Parathyroid adenoma (tissue), 2 donors: ENCODE measurements around the gene EPHB2.

Source experiments
- H2AFZ ChIP-seq: fragments of 300-600 bp; sonication (generic); one replicate; pipeline ENCODE4 v1.7.0; 2017; ENCODE audit warnings: antibody characterized with exemption, mild to moderate bottlenecking
- H3K27ac ChIP-seq: fragments of 300-600 bp; sonication (generic); one replicate; pipeline ENCODE4 v1.7.0; 2017
- H3K27me3 ChIP-seq: fragments of 300-600 bp; sonication (generic); one replicate; pipeline ENCODE4 v1.7.0; 2017; ENCODE audit warnings: low read length; ENCODE audit not compliant: control insufficient read depth, insufficient read depth
- H3K36me3 ChIP-seq: fragments of 300-600 bp; sonication (generic); one replicate; pipeline ENCODE4 v1.7.0; 2017; ENCODE audit warnings: low read length; ENCODE audit not compliant: control insufficient read depth, insufficient read depth
- H3K4me1 ChIP-seq: fragments of 300-600 bp; sonication (generic); one replicate; pipeline ENCODE4 v1.7.0; 2017; ENCODE audit warnings: control low read depth
- H3K4me2 ChIP-seq: fragments of 300-600 bp; sonication (generic); one replicate; pipeline ENCODE4 v1.7.0; 2017; ENCODE audit warnings: low read length
- H3K4me3 ChIP-seq: fragments of 300-600 bp; sonication (generic); one replicate; pipeline ENCODE4 v1.7.0; 2017; ENCODE audit warnings: low read depth, low read length
- H3K79me2 ChIP-seq: fragments of 300-600 bp; sonication (generic); one replicate; pipeline ENCODE4 v1.7.0; 2017; ENCODE audit warnings: control low read depth
- H3K9ac ChIP-seq: fragments of 300-600 bp; sonication (generic); one replicate; pipeline ENCODE4 v1.7.0; 2017; ENCODE audit warnings: mild to moderate bottlenecking
- H3K9me3 ChIP-seq: fragments of 300-600 bp; sonication (generic); one replicate; pipeline ENCODE4 v1.7.0; 2017; ENCODE audit warnings: low read length; ENCODE audit not compliant: control insufficient read depth
- TF ChIP-seq, protein P1 (sequence below): fragments of 300-600 bp; sonication (generic); IDR thresholded peaks from one replicate; pipeline ENCODE4 v1.7.0; 2017; ENCODE audit warnings: antibody characterized with exemption, mild to moderate bottlenecking
- donor health status: primary hyperparathyroidism.

Gene EPHB2

DNA sequence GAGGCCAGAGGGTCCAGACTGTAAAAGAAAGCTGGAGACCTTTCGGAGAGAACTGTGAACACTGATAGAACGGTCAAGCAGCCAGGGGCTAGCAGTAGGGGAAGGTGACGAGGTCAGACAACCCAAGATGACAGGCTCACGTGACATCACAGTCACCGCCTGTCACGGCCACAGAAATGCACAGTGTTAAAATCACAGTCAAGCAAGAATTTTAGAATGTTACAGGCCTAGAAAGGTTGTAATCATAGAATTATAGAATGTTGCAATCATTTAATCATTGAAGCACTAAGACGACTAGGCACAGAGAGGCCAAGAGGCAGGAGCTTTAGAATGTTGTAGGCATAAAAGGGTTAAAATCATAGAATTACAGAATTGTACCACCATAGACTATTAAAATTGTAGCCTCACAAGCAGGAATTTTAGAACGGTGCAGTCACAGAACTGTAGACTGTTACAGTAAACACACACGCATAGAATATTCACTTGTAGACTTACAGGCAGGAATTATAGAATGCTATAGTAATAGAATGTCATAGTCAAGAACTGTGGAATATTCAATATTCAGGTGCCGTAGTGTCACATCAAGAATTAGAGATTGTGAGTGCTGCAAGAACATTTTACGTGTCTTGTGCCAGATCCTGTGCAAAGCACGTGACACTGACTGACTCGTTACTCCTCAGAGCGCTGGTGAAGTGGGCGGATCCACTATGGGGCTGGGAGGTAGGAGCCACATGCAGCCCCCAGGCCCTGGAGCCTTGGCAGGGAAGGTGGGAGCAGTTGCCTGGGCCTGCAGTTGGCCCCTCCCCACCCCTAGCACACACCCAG lies 118.1 kb downstream of the EPHB2 start:
- Histone ChIP-seq H3K4me2 (no peak overlapping the region), H3K9me3 (no peaks in the 10 kb centered on the region), H3K27ac (no peak overlapping the region), H2AFZ (no peak overlapping the region), H3K27me3 (no peaks in the 10 kb centered on the region), H3K36me3 (no peaks in the 10 kb centered on the region), H3K4me1 (peaks cover 5% of the 10 kb centered on the region), H3K79me2 (no peaks in the 10 kb centered on the region), H3K9ac (no peak overlapping the region), H3K4me3 (no peak overlapping the region)
- TF ChIP-seq, protein P1, sequence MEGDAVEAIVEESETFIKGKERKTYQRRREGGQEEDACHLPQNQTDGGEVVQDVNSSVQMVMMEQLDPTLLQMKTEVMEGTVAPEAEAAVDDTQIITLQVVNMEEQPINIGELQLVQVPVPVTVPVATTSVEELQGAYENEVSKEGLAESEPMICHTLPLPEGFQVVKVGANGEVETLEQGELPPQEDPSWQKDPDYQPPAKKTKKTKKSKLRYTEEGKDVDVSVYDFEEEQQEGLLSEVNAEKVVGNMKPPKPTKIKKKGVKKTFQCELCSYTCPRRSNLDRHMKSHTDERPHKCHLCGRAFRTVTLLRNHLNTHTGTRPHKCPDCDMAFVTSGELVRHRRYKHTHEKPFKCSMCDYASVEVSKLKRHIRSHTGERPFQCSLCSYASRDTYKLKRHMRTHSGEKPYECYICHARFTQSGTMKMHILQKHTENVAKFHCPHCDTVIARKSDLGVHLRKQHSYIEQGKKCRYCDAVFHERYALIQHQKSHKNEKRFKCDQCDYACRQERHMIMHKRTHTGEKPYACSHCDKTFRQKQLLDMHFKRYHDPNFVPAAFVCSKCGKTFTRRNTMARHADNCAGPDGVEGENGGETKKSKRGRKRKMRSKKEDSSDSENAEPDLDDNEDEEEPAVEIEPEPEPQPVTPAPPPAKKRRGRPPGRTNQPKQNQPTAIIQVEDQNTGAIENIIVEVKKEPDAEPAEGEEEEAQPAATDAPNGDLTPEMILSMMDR: no peak

DNA sequence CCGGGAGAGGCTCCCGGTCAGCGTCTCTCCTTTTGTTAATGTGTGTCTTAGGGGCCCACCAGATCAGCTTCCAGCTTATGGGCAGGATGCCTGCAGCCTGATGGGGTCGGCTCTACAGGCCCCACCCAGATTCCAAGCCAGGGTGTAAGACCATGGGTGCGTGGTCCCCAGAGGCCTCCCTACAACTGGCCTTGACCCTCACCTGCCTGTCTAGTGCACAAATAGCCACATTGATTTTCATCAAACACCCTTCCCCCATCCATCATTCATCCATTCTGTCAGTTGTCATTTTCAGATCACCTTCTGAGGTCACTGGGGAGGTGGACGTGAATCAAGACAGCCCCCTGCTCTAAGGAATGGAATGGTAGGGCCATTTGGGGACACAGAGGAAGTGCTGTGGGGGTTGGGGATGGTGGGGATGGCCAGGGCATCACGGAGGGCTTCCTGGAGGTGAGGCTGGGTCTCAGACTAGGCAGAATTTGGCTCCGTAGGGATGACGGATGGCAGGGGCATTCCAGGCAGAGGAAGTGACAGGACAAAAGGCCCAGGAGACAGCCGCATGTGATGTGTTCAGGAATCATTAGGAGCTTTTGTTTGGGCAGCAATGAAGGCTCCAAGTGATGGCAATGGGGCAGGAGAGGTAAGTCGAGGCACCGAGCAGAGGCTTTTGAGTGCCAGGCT lies 118.8 kb downstream of the EPHB2 start:
- H3K9ac ChIP-seq: no peak overlapping the region
- H3K4me2 ChIP-seq: no peak overlapping the region
- H3K27me3 ChIP-seq: no peaks in the 10 kb centered on the region
- no peak overlapping the region for H3K27ac ChIP-seq
- TF ChIP-seq, protein P1: no peak
- H3K4me3 ChIP-seq: no peak overlapping the region
- H3K36me3 ChIP-seq: no peaks in the 10 kb centered on the region
- no peaks in the 10 kb centered on the region for H3K79me2 ChIP-seq
- no peak overlapping the region for H2AFZ ChIP-seq
- no peaks in the 10 kb centered on the region for H3K9me3 ChIP-seq
- peaks cover 5% of the 10 kb centered on the region for H3K4me1 ChIP-seq

GRCh38 chr1:22830041-22830566 lies 119.5 kb downstream of the EPHB2 start:
- Histone ChIP-seq H3K27me3 (no peaks in the 10 kb centered on the region), H3K9ac (no peak overlapping the region), H3K4me3 (no peak overlapping the region), H3K79me2 (no peaks in the 10 kb centered on the region), H3K4me1 (peaks cover 5% of the 10 kb centered on the region), H3K36me3 (no peaks in the 10 kb centered on the region), H3K9me3 (no peaks in the 10 kb centered on the region), H3K4me2 (no peak overlapping the region), H2AFZ (no peak overlapping the region), H3K27ac (no peak overlapping the region)
- TF ChIP-seq, protein P1: no peak

- Histone ChIP-seq H3K27me3 (no peaks in the 10 kb centered on the region), H3K4me1 (peaks cover 5% of the 10 kb centered on the region), H3K9ac (no peak overlapping the region), H3K4me3 (no peak overlapping the region), H3K4me2 (no peak overlapping the region), H2AFZ (no peak overlapping the region), H3K79me2 (no peaks in the 10 kb centered on the region), H3K27ac (no peak overlapping the region), H3K36me3 (no peaks in the 10 kb centered on the region), H3K9me3 (no peaks in the 10 kb centered on the region)
- TF ChIP-seq, protein P1: no peak
Observed at GRCh38 chr1:22830757-22831340, 120.2 kb downstream of the EPHB2 start.
